ENCODE results near the gene MUC3A.
A peak's percentile ranks its signal among the peaks of the same experiment; 100 is the strongest.

MUC3A gene

GRCh38 chr7:100947792-100948191, 1.5 kb upstream of the MUC3A start:
- no peak for DNase-seq (ENCODE audit: low read depth)

GRCh38 chr7:100949933-100950443, 654 bp downstream of the MUC3A start:
- no peak for DNase-seq (ENCODE audit: low read depth)

- DNase-seq (ENCODE audit: low read depth): no peak
Measured at GRCh38 chr7:100951172-100951571, 1.8 kb downstream of the MUC3A start.

GRCh38 chr7:100951888-100952560, 2.7 kb downstream of the MUC3A start:
- DNase-seq (ENCODE audit: low read depth): no peak

GRCh38 chr7:100952641-100953040, 3.3 kb downstream of the MUC3A start:
- DNase-seq (ENCODE audit: low read depth): no peak

GRCh38 chr7:100957832-100958421, 8.6 kb downstream of the MUC3A start:
- no peak for DNase-seq (ENCODE audit: low read depth)

- DNase-seq (ENCODE audit: low read depth): no peak
Measured at GRCh38 chr7:100959894-100960293, 10.6 kb downstream of the MUC3A start.

GRCh38 chr7:100962537-100962936, 13.2 kb downstream of the MUC3A start:
- no peak for DNase-seq (ENCODE audit: low read depth)

- DNase-seq (ENCODE audit: low read depth): no peak
Measured at GRCh38 chr7:100963386-100963785, 14.1 kb downstream of the MUC3A start.

- DNase-seq (ENCODE audit: low read depth): no peak
Measured at GRCh38 chr7:100963874-100964273, 14.5 kb downstream of the MUC3A start.

GRCh38 chr7:100964630-100965029, 15.3 kb downstream of the MUC3A start:
- DNase-seq (ENCODE audit: low read depth): no peak

GRCh38 chr7:100965045-100965722, 15.8 kb downstream of the MUC3A start:
- no peak for DNase-seq (ENCODE audit: low read depth)

- DNase-seq (ENCODE audit: low read depth): peak; percentile 62
Measured at GRCh38 chr7:100965723-100966541, 16.6 kb downstream of the MUC3A start.

- DNase-seq (ENCODE audit: low read depth): no peak
Measured at GRCh38 chr7:100966542-100967291, 17.4 kb downstream of the MUC3A start.

GRCh38 chr7:100967292-100967863, 18.0 kb downstream of the MUC3A start:
- DNase-seq (ENCODE audit: low read depth): no peak

GRCh38 chr7:100968031-100968430, 18.7 kb downstream of the MUC3A start:
- DNase-seq (ENCODE audit: low read depth): no peak

GRCh38 chr7:100968650-100969049, 19.3 kb downstream of the MUC3A start:
- no peak for DNase-seq (ENCODE audit: low read depth)

- DNase-seq (ENCODE audit: low read depth): no peak
Measured at GRCh38 chr7:100969066-100969615, 19.8 kb downstream of the MUC3A start, which contains the start of gene MUC12. Gene MUC12, plus strand, starts transcription at chr7:100969565. Its CDS starts 58 bp downstream, at chr7:100969623.

GRCh38 chr7:100971111-100972001, 22.0 kb downstream of the MUC3A start:
- DNase-seq (ENCODE audit: low read depth): no peak

- DNase-seq (ENCODE audit: low read depth): no peak
Measured at GRCh38 chr7:100972002-100972347, 22.6 kb downstream of the MUC3A start.
